Natural killer cell treated with Interleukin-12 subunit alpha and Interleukin-12 subunit beta and Interleukin-15 and Interleukin-18, amount 100 ng/mL, for 72 hours (primary cell): Measurements from ENCODE around the gene PRKAR2B. TPM values are rescaled to one million over a fixed set of nuclear protein-coding genes. Genes with fewer than 3 reads are reported as not detected.
"Not testable (repeated sequence)": the region's sequence is repeated elsewhere in the genome, so short reads cannot be mapped to it uniquely, and the experiment has no call there.

Experiments used
- ATAC-seq, 2 donors: fragments of 150-1000 bp; cut with Tn5 transposase in 1 of 2; sonication (Bioruptor Pico), chemical (Tn5 transposase) in 1 of 2; 2 replicates each; pipeline ENCODE4 v1.10.0; 2021
- DNase-seq: peaks from one replicate; pipeline ENCODE4 v3.0.0; 2022; ENCODE audit warnings: low spot score
- H3K27ac Mint-ChIP-seq, 2 donors: 1 replicate in 1 of 2; 2 replicates in 1 of 2; pipeline ENCODE4 v1.8.0; 2022; ENCODE audit warnings: mixed read lengths in 2 of 2, mild to moderate bottlenecking in 1 of 2, moderate library complexity in 1 of 2
- H3K27me3 Mint-ChIP-seq, 2 donors: 1 replicate in 1 of 2; 2 replicates in 1 of 2; pipeline ENCODE4 v1.8.0; 2022; ENCODE audit warnings: mixed read lengths in 2 of 2
- H3K36me3 Mint-ChIP-seq: one replicate; pipeline ENCODE4 v1.8.0; 2022; ENCODE audit warnings: mixed read lengths
- H3K4me1 Mint-ChIP-seq, 2 donors: 1 replicate in 1 of 2; 2 replicates in 1 of 2; pipeline ENCODE4 v1.8.0; 2022; ENCODE audit warnings: low read depth in 2 of 2, mixed read lengths in 2 of 2, mild to moderate bottlenecking in 1 of 2
- H3K4me3 Mint-ChIP-seq: one replicate; pipeline ENCODE4 v1.8.0; 2022; ENCODE audit warnings: mixed read lengths
- H3K9me3 Mint-ChIP-seq: 2 replicates; pipeline ENCODE4 v1.8.0; 2022; ENCODE audit warnings: mixed read lengths
- total RNA-seq, 2 donors: library from RNA; stranded (reverse); gene quantifications; one replicate each; pipeline ENCODE4 v1.2.3, GENCODE V29; 2022

The PRKAR2B gene
- total RNA-seq, 2 donors from 2014 or later = 0.57 to 4.7 TPM

- DNase-seq = no peak
- Mint-ChIP-seq H3K4me1 (no peaks in the 10 kb centered on the region), H3K4me3 (no peak overlapping the region), H3K36me3 (no peaks in the 10 kb centered on the region), H3K27ac (no peak overlapping the region), H3K9me3 (no peaks in the 10 kb centered on the region), H3K27me3 (no peaks in the 10 kb centered on the region)
- no peak for ATAC-seq
Observed at GRCh38 chr7:107145067-107145838, 100.7 kb downstream of the PRKAR2B start.

DNA sequence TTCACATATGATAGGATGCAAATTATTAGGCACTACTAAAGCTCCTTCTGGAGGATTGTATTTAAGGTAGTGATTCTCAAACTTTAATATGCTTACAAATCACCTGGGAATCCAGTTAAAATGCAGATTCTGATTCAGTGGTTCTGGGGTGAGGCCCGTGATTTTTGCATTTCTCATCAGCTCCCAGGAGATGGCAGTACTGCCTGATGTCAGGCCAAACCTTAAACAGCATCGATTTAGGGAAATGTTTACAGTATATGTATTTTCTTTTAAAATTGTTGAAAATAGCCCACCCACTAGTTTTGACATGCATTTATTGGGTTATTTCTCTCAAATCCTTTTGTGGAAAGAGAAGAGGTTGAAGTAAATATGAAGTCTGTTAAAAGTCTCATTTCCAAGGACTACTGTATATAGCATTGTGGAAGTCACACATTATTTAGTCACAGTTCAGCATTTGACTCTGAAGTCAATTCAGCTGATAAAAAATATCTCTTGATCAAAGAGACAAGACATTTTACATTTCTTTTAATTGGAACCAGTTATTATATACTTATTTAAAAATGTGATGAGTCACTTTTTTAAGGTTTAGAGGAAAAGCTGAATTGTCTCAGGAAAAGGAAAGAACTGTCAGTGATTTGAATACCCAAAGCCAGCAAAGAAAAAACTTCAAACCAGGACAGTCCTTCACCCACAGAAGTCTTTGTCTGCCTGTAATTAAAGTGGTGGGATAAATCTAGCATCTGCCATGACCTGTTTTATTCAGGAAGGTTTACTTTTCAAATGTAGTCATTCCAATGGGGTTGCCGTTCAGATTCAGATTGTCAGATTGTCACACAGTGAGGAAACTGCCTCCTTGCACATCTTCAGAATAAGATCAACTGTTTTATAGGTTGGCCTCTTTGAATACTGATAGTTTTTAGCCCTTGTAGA is 103.2 kb downstream of the PRKAR2B start:
- no peaks in the 10 kb centered on the region for H3K36me3 Mint-ChIP-seq
- no peaks in the 10 kb centered on the region for H3K4me1 Mint-ChIP-seq
- no peak overlapping the region for H3K4me3 Mint-ChIP-seq
- no peaks in the 10 kb centered on the region for H3K9me3 Mint-ChIP-seq
- ATAC-seq (peak in 1 of 2 donors; percentile 60), DNase-seq (no peak)
- H3K27ac Mint-ChIP-seq = no peak overlapping the region
- no peaks in the 10 kb centered on the region for H3K27me3 Mint-ChIP-seq

- Mint-ChIP-seq H3K27ac (no peak overlapping the region), H3K4me3 (no peak overlapping the region), H3K36me3 (no peaks in the 10 kb centered on the region), H3K27me3 (no peaks in the 10 kb centered on the region), H3K4me1 (no peaks in the 10 kb centered on the region), H3K9me3 (no peaks in the 10 kb centered on the region)
- ATAC-seq (no peak), DNase-seq (no peak)
Observed at GRCh38 chr7:107148721-107149120, 104.2 kb downstream of the PRKAR2B start.

- DNase-seq = no peak
Observed at GRCh38 chr7:107149863-107150262, 105.4 kb downstream of the PRKAR2B start.

GRCh38 chr7:107150375-107151073 is 106.0 kb downstream of the PRKAR2B start:
- no peak overlapping the region for H3K27ac Mint-ChIP-seq
- H3K4me1 Mint-ChIP-seq = no peaks in the 10 kb centered on the region
- H3K4me3 Mint-ChIP-seq = no peak overlapping the region
- peak in 1 of 2 donors; percentile 70 for ATAC-seq
- H3K36me3 Mint-ChIP-seq = no peaks in the 10 kb centered on the region
- DNase-seq = peak; percentile 76
- no peaks in the 10 kb centered on the region for H3K9me3 Mint-ChIP-seq
- H3K27me3 Mint-ChIP-seq = no peaks in the 10 kb centered on the region

More at GRCh38 chr7:107149863-107150262, 105.4 kb downstream of the PRKAR2B start:
- H3K36me3 Mint-ChIP-seq = no peaks in the 10 kb centered on the region
- no peaks in the 10 kb centered on the region for H3K27me3 Mint-ChIP-seq
- no peaks in the 10 kb centered on the region for H3K4me1 Mint-ChIP-seq
- H3K27ac Mint-ChIP-seq = no peak overlapping the region
- ATAC-seq = no peak
- no peaks in the 10 kb centered on the region for H3K9me3 Mint-ChIP-seq
- H3K4me3 Mint-ChIP-seq = no peak overlapping the region

- Mint-ChIP-seq H3K4me3 (no peak overlapping the region), H3K9me3 (no peaks in the 10 kb centered on the region), H3K27me3 (no peaks in the 10 kb centered on the region), H3K4me1 (no peaks in the 10 kb centered on the region), H3K27ac (no peak overlapping the region), H3K36me3 (no peaks in the 10 kb centered on the region)
- no peak for ATAC-seq
- no peak for DNase-seq
Observed at GRCh38 chr7:107151538-107151937, 107.0 kb downstream of the PRKAR2B start.

GRCh38 chr7:107152011-107152410 is 107.5 kb downstream of the PRKAR2B start:
- Mint-ChIP-seq H3K4me1 (no peaks in the 10 kb centered on the region), H3K9me3 (no peaks in the 10 kb centered on the region), H3K27ac (no peak overlapping the region), H3K27me3 (peaks cover 0 to 2% of the 10 kb centered on the region in 2 donors), H3K36me3 (no peaks in the 10 kb centered on the region), H3K4me3 (no peak overlapping the region)
- DNase-seq = no peak
- ATAC-seq = no peak

DNA sequence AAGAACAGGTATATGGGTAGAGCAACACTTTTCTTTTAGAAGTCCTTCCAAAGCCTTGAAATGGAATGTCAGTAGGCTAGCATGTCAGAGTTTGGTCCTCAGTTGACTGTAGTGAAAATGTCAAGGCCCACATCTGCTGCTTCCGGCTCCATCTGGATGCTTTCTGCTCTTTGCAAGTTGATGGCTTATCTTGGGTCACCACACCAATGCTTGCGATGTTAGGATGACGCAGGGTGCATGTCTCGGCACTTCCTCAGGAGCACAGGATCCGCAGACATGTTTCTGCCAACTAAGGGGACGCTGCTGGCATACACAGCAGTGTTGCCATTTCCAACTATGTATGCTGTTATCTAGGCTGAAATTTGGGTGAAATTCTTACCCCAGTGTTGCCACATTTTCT is 110.3 kb downstream of the PRKAR2B start:
- H3K27me3 Mint-ChIP-seq = peaks cover 0 to 2% of the 10 kb centered on the region in 2 donors
- no peaks in the 10 kb centered on the region for H3K9me3 Mint-ChIP-seq

DNA sequence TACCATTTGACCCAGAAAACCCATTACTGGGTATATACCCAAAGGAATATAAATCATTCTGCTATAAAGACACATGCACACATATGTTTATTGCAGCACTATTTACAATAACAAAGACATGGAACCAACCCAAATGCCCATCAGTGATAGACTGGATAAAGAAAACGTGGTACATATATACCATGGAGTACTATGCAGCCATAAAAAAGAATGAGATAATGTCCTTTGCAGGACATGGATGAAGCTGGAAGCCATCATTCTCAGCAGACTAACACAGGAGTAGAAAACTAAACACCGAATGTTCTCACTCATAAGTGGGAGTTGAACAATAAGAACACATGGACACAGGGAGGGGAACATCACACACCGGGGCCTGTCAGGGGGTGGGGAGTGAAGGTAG is 111.2 kb downstream of the PRKAR2B start:
- H3K9me3 Mint-ChIP-seq, ATAC-seq, H3K4me3 Mint-ChIP-seq, H3K27me3 Mint-ChIP-seq, DNase-seq, H3K4me1 Mint-ChIP-seq, H3K27ac Mint-ChIP-seq, H3K36me3 Mint-ChIP-seq: not testable (repeated sequence)

More for the DNA sequence above, 110.3 kb downstream of the PRKAR2B start:
- no peaks in the 10 kb centered on the region for H3K4me1 Mint-ChIP-seq
- DNase-seq (no peak), ATAC-seq (no peak)
- H3K4me3 Mint-ChIP-seq = no peak overlapping the region
- H3K36me3 Mint-ChIP-seq = no peaks in the 10 kb centered on the region
- H3K27ac Mint-ChIP-seq = no peak overlapping the region

- no peaks in the 10 kb centered on the region for H3K36me3 Mint-ChIP-seq
- H3K27me3 Mint-ChIP-seq = peaks cover 0 to 2% of the 10 kb centered on the region in 2 donors
- H3K27ac Mint-ChIP-seq = no peak overlapping the region
- ATAC-seq (no peak), DNase-seq (no peak)
- H3K4me3 Mint-ChIP-seq = no peak overlapping the region
- no peaks in the 10 kb centered on the region for H3K4me1 Mint-ChIP-seq
- H3K9me3 Mint-ChIP-seq = no peaks in the 10 kb centered on the region
Observed at GRCh38 chr7:107157091-107157490, 112.6 kb downstream of the PRKAR2B start.

DNA sequence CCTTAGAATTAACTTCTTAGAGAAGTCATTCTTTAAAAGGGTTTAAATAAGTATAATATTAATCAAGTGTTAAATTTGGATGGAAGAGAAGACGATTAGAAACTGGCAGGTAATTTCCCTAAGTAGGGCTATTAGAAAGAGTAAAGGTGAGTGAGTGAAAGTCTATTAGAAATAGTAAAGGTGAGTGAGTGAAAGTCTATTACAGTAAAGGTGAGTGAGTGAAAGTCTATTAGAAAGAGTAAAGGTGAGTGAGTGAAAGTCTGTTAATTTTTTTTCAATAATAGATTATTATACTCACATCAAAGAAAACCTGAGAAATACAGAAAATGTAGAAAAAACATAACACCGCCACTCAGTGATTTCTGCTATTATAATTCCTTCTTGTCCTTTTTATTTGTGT is 113.5 kb downstream of the PRKAR2B start:
- H3K27me3 Mint-ChIP-seq = peaks cover 0 to 2% of the 10 kb centered on the region in 2 donors
- no peaks in the 10 kb centered on the region for H3K4me1 Mint-ChIP-seq
- H3K4me3 Mint-ChIP-seq = no peak overlapping the region
- H3K27ac Mint-ChIP-seq = no peak overlapping the region
- no peaks in the 10 kb centered on the region for H3K36me3 Mint-ChIP-seq
- DNase-seq (no peak), ATAC-seq (no peak)
- H3K9me3 Mint-ChIP-seq = no peaks in the 10 kb centered on the region

DNA sequence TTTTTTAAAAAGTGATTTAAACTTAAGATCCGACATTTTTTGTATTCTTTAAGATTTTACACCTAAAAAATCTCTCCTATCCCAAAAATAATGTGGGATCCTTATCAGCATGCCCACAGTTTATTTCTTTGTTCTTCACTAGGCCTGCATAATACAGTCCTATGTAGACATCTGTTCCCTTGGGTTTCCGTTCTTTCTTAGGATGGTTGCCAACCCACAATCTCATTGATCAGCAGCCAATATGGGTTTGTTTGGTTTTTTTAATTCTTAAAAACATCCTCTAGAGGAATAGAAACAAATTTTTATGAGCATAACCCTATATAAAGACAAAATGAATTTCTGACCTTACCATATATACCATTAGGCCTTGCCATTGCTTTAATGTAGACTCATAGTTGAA is 115.9 kb downstream of the PRKAR2B start:
- Mint-ChIP-seq H3K4me3 (no peak overlapping the region), H3K27ac (no peak overlapping the region), H3K36me3 (no peaks in the 10 kb centered on the region), H3K27me3 (peaks cover 6 to 8% of the 10 kb centered on the region in 2 donors), H3K9me3 (no peaks in the 10 kb centered on the region), H3K4me1 (no peaks in the 10 kb centered on the region)
- ATAC-seq (no peak), DNase-seq (no peak)

- ATAC-seq (no peak), DNase-seq (no peak)
- Mint-ChIP-seq H3K9me3 (no peaks in the 10 kb centered on the region), H3K36me3 (no peaks in the 10 kb centered on the region), H3K27me3 (peaks cover 10 to 11% of the 10 kb centered on the region in 2 donors), H3K4me1 (peaks cover 2 to 4% of the 10 kb centered on the region in 2 donors), H3K4me3 (no peak overlapping the region), H3K27ac (no peak overlapping the region)
Observed at GRCh38 chr7:107161415-107161814, 116.9 kb downstream of the PRKAR2B start.
